Retinal pigment epithelial cell (primary cell): ENCODE measurements around the gene CAPZB.
A peak's percentile ranks its signal among the peaks of the same experiment; 100 is the strongest.

Experiments
- DNase-seq: peaks from one replicate; pipeline ENCODE4 v3.0.0-alpha.2; 2010; ENCODE audit warnings: low read depth
- H3K4me3 ChIP-seq: 2 replicates; pipeline ENCODE4 v1.5.1; 2011; ENCODE audit warnings: mild to moderate bottlenecking, low read length, control low read depth, moderate library complexity
- CTCF ChIP-seq: conservative IDR thresholded peaks from 2 replicates; pipeline ENCODE4 v1.5.1; 2011; ENCODE audit warnings: low read depth, low read length, control low read depth, inconsistent platforms

The CAPZB gene

DNA sequence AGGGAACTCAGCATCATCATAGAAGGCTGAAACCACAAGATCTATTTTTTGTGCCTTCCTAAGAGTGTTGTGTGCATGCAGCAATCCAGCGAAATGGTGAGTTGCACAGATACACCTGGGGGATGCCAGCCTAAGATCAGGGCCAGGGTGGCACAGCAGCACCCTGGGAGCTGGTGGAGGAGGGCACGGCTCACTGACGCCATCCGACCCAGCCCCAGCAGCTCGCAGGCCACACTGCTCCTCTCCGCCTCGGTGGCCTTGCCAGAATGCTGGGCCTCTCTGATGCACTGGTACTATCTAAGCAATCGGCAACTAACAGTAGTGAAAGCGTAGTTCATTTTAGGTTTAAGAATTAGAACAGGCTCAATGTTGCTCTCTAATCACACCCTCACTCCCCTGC is 37.8 kb downstream of the CAPZB start:
- no peak for DNase-seq
- no peak overlapping the region for H3K4me3 ChIP-seq
- TF ChIP-seq CTCF: no peak

DNA sequence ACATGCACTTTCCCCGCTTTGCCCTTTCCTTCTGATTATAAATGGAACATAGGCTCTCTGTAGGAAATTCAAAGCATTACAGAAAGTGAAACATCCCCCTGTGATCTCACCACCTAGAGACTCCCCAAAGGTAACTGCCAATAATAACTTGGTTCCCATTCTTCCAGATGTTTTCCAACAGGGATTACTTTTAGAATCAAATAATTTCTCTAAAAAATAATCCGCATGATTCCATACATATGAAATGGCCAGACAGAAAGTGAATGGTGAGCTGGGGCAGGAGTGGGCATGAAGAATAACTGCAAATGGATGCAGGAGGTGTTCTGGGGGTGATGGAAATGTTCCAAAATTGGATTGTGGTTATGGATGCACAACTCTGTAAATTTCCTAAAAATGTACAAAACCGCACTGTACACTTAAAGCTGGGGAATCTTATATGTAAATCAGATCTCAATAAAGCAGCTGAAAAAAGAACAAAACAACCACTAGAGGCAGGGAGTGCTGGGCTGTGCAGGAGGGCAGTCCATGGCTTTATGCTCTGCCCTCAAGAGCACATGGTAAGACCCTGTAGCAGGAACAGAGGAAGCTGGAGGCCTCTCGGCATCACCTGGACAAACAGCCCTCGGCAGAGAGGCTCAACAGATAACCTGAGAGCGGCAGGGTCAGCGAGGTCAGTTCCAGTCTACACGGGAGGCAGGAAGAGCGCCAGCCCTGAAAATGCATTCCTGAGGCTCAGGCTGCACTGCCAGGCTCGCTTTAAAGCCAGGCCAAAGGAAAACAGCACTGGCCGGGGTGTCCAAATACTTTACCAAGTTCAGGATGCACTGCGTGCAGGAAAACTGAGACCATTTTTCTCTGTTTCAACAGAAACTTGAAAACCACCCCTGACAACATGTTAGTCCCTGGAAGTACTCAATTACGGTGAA is 39.7 kb downstream of the CAPZB start:
- no peak for DNase-seq
- peak; percentile 55 for TF ChIP-seq CTCF
- H3K4me3 ChIP-seq: no peak overlapping the region

GRCh38 chr1:19444296-19445021 is 40.9 kb downstream of the CAPZB start:
- no peak for DNase-seq
- no peak overlapping the region for H3K4me3 ChIP-seq
- TF ChIP-seq CTCF: no peak

- TF ChIP-seq CTCF: no peak
Observed at GRCh38 chr1:19443326-19443725, 42.0 kb downstream of the CAPZB start.

DNA sequence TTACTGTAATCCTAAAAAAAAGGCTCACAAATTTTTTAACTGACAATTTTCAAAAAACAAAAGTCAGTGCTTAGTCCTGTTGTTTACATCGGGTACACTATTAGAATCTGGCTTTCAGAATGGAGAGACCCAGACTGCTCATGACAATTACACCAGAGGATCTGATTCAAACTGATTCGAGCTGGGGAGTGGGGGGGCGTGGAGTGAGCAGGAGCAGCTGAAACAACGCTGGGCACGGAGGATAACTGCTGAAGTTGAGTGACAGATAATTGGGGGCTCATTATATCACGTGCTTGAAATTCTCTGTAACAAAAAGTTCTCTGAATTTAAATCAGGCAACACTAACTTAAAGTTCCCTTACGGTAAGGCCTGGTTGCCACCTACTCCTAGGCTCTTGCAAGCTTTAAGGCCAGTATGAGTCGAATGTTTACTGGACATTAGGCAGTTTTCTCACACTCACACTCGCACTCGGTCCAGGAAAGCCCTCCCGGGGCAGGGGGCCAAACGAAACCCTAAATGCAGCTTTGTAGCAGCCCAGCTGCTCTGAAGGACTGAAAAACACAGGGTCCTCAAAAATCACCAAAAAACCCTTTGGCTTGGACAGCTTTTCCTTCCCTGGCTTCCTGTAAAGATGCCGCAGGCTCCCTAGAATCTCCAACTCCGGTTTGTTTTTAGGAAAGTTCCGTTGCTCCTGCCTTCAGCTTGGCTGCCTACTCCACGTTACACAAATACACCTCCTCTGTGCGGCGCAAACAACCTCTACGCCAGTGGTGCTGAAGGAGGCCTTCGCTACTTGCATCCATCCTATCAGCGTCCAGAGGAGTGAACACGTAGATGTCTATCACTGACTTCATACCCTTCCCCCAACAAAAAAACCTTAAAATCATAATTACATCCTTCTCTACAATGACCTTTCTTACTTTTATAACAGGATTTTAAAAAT is 42.9 kb downstream of the CAPZB start:
- DNase-seq: no peak
- no peak for TF ChIP-seq CTCF
- no peak overlapping the region for H3K4me3 ChIP-seq

More at GRCh38 chr1:19443326-19443725, 42.0 kb downstream of the CAPZB start:
- DNase-seq: no peak
- no peak overlapping the region for H3K4me3 ChIP-seq

DNA sequence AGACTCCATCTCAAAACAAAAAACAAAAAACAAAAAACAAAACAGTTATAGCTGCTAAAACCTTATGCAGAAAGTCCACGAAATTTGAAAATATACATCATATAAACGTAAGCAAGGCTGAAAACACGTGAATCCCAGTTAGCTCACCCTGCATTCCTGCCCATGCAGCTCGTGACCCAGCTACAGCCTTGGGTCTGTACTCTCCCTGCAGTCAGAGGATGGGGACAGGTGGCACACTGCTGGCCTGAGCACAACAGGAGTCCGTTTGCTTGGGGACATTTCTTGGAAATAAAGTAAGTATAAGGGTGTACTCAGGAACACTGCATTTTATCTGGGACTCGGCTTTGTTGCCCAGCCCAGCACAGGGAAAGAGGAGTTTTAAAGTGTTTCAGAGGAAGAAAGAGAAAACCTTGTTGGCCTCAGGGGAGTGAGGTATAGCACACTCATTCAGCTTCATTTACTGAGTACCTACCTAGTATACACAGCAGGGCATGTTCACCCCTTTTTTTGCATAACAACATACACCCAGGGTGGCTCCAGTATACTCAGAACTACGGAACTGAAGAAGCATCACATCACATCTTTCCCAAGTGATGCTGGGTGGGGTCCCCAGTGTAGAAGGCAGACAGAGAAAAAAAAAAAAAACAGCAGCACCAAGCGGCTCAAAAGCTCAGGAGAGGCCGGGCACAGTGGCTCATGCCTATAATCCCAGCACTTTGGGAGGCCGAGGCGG is 44.1 kb downstream of the CAPZB start:
- DNase-seq: no peak
- H3K4me3 ChIP-seq: no peak overlapping the region
- TF ChIP-seq CTCF: no peak
